Right lobe of liver (tissue), 6 donors: ENCODE results near the gene TTLL5. TPM values are rescaled to one million over a fixed set of nuclear protein-coding genes. Genes with fewer than 3 reads are reported as not detected.

Source experiments
- ATAC-seq, 4 donors: fragments of 200-7000 bp; cut with Tn5 transposase; one replicate each; pipeline ENCODE4 v1.9.1; 2020; ENCODE audit warnings: mild to moderate bottlenecking in 4 of 4, moderate library complexity in 4 of 4
- DNase-seq, 3 donors: peaks; one replicate each; pipeline ENCODE4 v3.0.0-alpha.2; 2020
- H3K27ac ChIP-seq, 3 donors: fragments of 200-600 bp; one replicate each; pipeline ENCODE4 v1.8.0; 2022
- H3K27me3 ChIP-seq, 2 donors: fragments of 200-600 bp; one replicate each; pipeline ENCODE4 v1.8.0; 2022
- H3K36me3 ChIP-seq, 4 donors: fragments of 200-600 bp; sonication (generic) in 1 of 4; one replicate each; pipeline versions ENCODE4 v1.5.1 to v1.8.0; 2017 to 2022; ENCODE audit warnings: control low read depth in 1 of 4
- H3K4me1 ChIP-seq, 4 donors: fragments of 200-600 bp; sonication (generic) in 1 of 4; one replicate each; pipeline versions ENCODE4 v1.5.1 to v1.8.0; 2017 to 2022; ENCODE audit warnings: control low read depth in 1 of 4
- H3K4me3 ChIP-seq, 3 donors: fragments of 200-600 bp; one replicate each; pipeline ENCODE4 v1.8.0; 2022
- H3K9me3 ChIP-seq, 4 donors: fragments of 200-600 bp; sonication (generic) in 1 of 4; one replicate each; pipeline versions ENCODE4 v1.5.1 to v1.8.0; 2017 to 2022; ENCODE audit warnings: control low read depth in 1 of 4
- POLR2A ChIP-seq: fragments of 450-650 bp; IDR thresholded peaks from one replicate; pipeline ENCODE4 v1.6.1; 2017; ENCODE audit warnings: antibody characterized with exemption, mild to moderate bottlenecking
- whole genome bisulfite sequencing: methylation state at CpG from one replicate; pipeline ENCODE4 v1.1.6; 2018; ENCODE audit warnings: low coverage, low lambda C conversion rate; ENCODE audit not compliant: insufficient coverage; ENCODE audit errors: missing lambda C conversion rate; 5-methylcytosine and 5-hydroxymethylcytosine counted together
- intact Hi-C, 2 donors: fragments of 100-400 bp; cut with DNase I; formaldehyde crosslinking; loops; one replicate each; pipeline versions ENCODE4 v1.11.2 to v1.14.1; 2022
- total RNA-seq, 6 experiments: library from RNA; depleted of rRNA in 2 of 6; stranded (reverse); fragments of >200 nt in 2 of 6; fragmentation: NEBNext Ultra II Directional in 3 of 6; extraction: Animal tissue kit (Norgen Biotek cat#: 25700) in 3 of 6; gene quantifications; one replicate each; pipeline versions ENCODE4 v1.1.0 to v1.2.4, GENCODE V29; 2016 to 2023
- TF ChIP-seq, protein P1 (sequence below), 4 donors: fragments of 200-600 bp in 3 of 4; fragments of 450-650 bp in 1 of 4; IDR thresholded peaks; one replicate each; pipeline versions ENCODE4 v1.5.1 to v1.8.0; 2016 to 2022; ENCODE audit warnings: antibody characterized with exemption in 4 of 4, mild to moderate bottlenecking in 2 of 4
- donor health status: DM: no; HTN: yes; CAD: no.
- donor health status: DM: no; HTN: no; CAD: no.
- donor health status: DM: no; HTN: no; CAD: no.
- donor health status: DM: no; HTN: yes; CAD: no.
- donor health status: DM: no; HTN: yes; CAD: no.

Gene TTLL5
- total RNA-seq, 6 experiments from 2014 or later: 7.4 to 13.8 (median 11.9) TPM

DNA sequence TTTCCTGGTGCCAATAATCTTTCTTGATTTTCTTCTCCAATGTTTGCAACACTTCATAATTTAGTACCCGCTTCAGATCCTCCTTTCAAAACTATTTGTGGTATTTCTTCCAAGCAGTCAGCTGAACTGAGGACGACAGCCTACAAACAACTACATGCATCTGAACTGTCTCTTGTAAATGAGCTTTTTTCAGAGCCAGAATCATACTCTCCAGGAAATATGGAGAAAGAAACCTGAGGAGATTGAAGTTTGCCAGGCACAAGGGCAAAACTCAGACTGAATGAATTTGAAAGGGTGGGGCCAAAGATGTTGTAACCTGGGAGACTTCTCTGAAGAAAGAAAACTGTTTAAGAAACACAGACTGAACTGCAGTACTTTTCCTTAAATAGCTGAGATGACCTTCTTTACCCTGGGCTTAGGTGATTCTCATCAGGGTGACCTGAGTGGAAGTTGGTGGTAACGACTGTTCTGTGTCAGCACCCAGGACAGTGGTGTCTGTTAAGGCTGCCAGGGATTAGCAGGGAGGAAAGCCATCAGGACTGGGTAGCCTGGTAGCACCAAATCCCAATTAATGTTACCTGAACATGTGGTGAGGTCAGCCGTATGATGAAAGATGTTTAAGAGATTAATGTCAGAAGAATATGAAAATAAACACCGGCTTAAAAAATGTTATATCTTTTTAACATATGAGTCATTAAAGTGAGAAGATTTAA is 225.7 kb downstream of the TTLL5 start:
- intact Hi-C loops: no loop called here
- Histone ChIP-seq H3K36me3 (no peaks in the 10 kb centered on the region), H3K27ac (no peak overlapping the region), H3K4me3 (no peak overlapping the region), H3K9me3 (no peaks in the 10 kb centered on the region), H3K4me1 (no peaks in the 10 kb centered on the region), H3K27me3 (no peaks in the 10 kb centered on the region)
- 97% methylated on average over 5 of the region's 5 CpGs for WGBS
- TF ChIP-seq, protein P1, sequence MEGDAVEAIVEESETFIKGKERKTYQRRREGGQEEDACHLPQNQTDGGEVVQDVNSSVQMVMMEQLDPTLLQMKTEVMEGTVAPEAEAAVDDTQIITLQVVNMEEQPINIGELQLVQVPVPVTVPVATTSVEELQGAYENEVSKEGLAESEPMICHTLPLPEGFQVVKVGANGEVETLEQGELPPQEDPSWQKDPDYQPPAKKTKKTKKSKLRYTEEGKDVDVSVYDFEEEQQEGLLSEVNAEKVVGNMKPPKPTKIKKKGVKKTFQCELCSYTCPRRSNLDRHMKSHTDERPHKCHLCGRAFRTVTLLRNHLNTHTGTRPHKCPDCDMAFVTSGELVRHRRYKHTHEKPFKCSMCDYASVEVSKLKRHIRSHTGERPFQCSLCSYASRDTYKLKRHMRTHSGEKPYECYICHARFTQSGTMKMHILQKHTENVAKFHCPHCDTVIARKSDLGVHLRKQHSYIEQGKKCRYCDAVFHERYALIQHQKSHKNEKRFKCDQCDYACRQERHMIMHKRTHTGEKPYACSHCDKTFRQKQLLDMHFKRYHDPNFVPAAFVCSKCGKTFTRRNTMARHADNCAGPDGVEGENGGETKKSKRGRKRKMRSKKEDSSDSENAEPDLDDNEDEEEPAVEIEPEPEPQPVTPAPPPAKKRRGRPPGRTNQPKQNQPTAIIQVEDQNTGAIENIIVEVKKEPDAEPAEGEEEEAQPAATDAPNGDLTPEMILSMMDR (IDR thresholded peaks at IDR 0.05): no peak
- TF ChIP-seq POLR2A: no peak
- no peak for ATAC-seq
- no peak for DNase-seq

DNA sequence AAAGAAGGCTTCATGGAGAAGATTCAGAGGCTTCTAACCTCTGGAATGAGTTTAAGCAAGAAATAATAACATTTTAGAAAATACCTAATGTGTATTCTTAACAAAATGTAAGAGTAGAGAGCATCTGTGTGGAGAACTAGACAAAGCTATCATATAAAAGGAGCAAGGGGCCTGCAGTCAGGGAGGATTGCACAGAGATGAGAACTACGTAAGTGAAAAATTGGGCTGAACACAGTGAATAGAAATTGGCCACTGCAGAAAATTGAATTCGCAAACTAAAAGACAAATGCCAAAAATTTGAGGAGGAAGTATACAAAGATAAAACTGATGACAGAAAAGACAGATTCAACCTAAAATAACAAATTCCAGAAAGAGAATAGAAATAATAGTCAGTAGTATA is 227.9 kb downstream of the TTLL5 start:
- Histone ChIP-seq H3K36me3 (no peaks in the 10 kb centered on the region), H3K4me3 (no peak overlapping the region), H3K27ac (no peak overlapping the region), H3K9me3 (no peaks in the 10 kb centered on the region), H3K4me1 (no peaks in the 10 kb centered on the region), H3K27me3 (no peaks in the 10 kb centered on the region)
- TF ChIP-seq, protein P1 (IDR thresholded peaks at IDR 0.05): no peak
- no peak for TF ChIP-seq POLR2A
- 75% methylated on average over 2 of the region's 2 CpGs for WGBS
- intact Hi-C loops: no loop called here
- ATAC-seq: no peak
- DNase-seq: no peak

DNA sequence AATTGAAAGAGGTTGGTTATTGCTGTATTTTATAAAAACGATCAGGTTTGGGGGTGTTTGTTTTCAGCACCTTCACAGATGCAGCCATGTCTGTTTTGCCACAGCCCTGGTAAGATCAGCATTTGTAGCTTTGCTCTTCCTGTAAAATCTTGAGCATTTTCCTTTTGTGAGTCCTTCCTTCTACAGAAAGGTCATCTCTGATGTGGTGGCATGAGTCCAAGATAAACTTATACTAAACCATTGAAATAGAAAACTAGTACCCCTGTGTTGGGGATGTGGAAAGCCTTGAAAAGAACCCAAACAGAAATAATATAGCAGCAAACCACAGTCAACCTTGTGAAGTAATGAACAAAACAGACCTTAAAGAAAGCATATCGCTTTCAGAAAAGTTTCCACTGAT is 235.3 kb downstream of the TTLL5 start:
- 92% methylated on average over 2 of the region's 2 CpGs for WGBS
- DNase-seq (no peak), ATAC-seq (no peak)
- Histone ChIP-seq H3K36me3 (no peaks in the 10 kb centered on the region), H3K4me3 (no peak overlapping the region), H3K27ac (no peak overlapping the region), H3K9me3 (no peaks in the 10 kb centered on the region), H3K27me3 (no peaks in the 10 kb centered on the region), H3K4me1 (no peaks in the 10 kb centered on the region)
- TF ChIP-seq POLR2A: no peak
- TF ChIP-seq, protein P1 (IDR thresholded peaks at IDR 0.05): no peak
- intact Hi-C loops: no loop called here

DNA sequence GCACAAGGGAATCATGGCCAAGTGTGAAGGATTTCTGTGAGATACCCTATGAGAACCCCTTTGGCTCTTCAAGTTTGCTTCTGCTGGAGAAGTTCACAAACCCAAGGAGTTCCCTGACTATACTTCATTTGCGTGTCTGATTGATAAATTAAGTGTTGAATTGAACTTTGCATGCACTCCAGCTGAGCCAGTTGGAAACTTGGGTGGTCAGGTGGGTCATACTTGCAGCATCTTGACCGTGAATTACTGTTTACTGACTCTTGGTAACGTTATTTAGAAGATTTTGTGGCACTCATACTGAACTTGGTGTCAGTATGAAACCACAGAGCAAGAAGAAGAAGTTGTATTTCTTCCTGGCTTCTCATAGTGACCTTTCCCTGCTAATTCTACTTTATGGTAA is 243.3 kb downstream of the TTLL5 start:
- Histone ChIP-seq H3K27ac (no peak overlapping the region), H3K9me3 (no peaks in the 10 kb centered on the region), H3K36me3 (no peaks in the 10 kb centered on the region), H3K27me3 (no peaks in the 10 kb centered on the region), H3K4me1 (peaks cover 0 to 3% (median 0%) of the 10 kb centered on the region in 4 donors), H3K4me3 (no peak overlapping the region)
- TF ChIP-seq, protein P1 (IDR thresholded peaks at IDR 0.05): no peak
- no peak for TF ChIP-seq POLR2A
- intact Hi-C loops: loop anchor here in 1 of 2 donors (10.0 kb wide), 1 partner anchor 80 kb away; the partner anchor contains the start of genes IFT43 and TGFB3
- DNase-seq: no peak
- 74% methylated on average over 3 of the region's 3 CpGs for WGBS
- ATAC-seq: no peak
